SK-N-SH treated with all-trans-retinoic acid at 6 μM for 48 hours (cell line): ENCODE data around the gene CCNY.

Experiments used
- ATAC-seq: fragments of 200-7000 bp; cut with Tn5 transposase; 3 replicates; pipeline ENCODE4 v1.9.1; 2020; ENCODE audit warnings: mild to moderate bottlenecking, moderate library complexity
- ARNTL ChIP-seq: fragments of 450-650 bp; formaldehyde crosslinking; IDR thresholded peaks from 2 replicates; pipeline ENCODE4 v1.5.0; 2020; ENCODE audit warnings: low read depth, mild to moderate bottlenecking, moderate library complexity, borderline replicate concordance
- BACH2 ChIP-seq: fragments of 250-450 bp; sonication (Bioruptor Pico); IDR thresholded peaks from 2 replicates; pipeline ENCODE4 v1.9.0; 2021; ENCODE audit warnings: mild to moderate bottlenecking, borderline replicate concordance
- CSDC2 ChIP-seq: fragments of 250-450 bp; sonication (Bioruptor Pico); IDR thresholded peaks from 2 replicates; pipeline ENCODE4 v1.5.0; 2020; ENCODE audit warnings: mild to moderate bottlenecking, moderate library complexity
- CSRNP3 ChIP-seq: fragments of 250-450 bp; sonication (Bioruptor Pico); IDR thresholded peaks from 2 replicates; pipeline ENCODE4 v1.5.1; 2021; ENCODE audit warnings: mild to moderate bottlenecking, moderate library complexity
- GLIS3 ChIP-seq: fragments of 250-450 bp; sonication (Bioruptor Pico); IDR thresholded peaks from 2 replicates; pipeline ENCODE4 v1.5.0; 2020; ENCODE audit warnings: mild to moderate bottlenecking, moderate library complexity
- OSR1 ChIP-seq: fragments of 250-450 bp; sonication (Bioruptor Pico); IDR thresholded peaks from 2 replicates; pipeline ENCODE4 v1.8.0; 2022; ENCODE audit warnings: moderate library complexity, mild to moderate bottlenecking, inconsistent platforms
- PPARA ChIP-seq: fragments of 250-450 bp; sonication (Bioruptor Pico); IDR thresholded peaks from 2 replicates; pipeline ENCODE4 v1.5.0; 2020; ENCODE audit warnings: mild to moderate bottlenecking, borderline replicate concordance
- RARB ChIP-seq: fragments of 250-450 bp; sonication (Bioruptor Pico); IDR thresholded peaks from 2 replicates; pipeline ENCODE4 v1.8.0; 2021; ENCODE audit warnings: mild to moderate bottlenecking, moderate library complexity
- TCF4 ChIP-seq: fragments of 250-450 bp; sonication (Bioruptor Pico); IDR thresholded peaks from 2 replicates; pipeline ENCODE4 v1.8.0; 2021; ENCODE audit warnings: mild to moderate bottlenecking, moderate library complexity, borderline replicate concordance
- TOX ChIP-seq: fragments of 250-450 bp; sonication (Bioruptor Pico); IDR thresholded peaks from 2 replicates; pipeline ENCODE4 v1.8.0; 2021; ENCODE audit warnings: mild to moderate bottlenecking, moderate library complexity, borderline replicate concordance
- ZFP3 ChIP-seq: fragments of 250-450 bp; sonication (Bioruptor Pico); IDR thresholded peaks from 2 replicates; pipeline ENCODE4 v1.5.0; 2020; ENCODE audit warnings: mild to moderate bottlenecking, moderate library complexity
- ZFP30 ChIP-seq: fragments of 450-650 bp; formaldehyde crosslinking; IDR thresholded peaks from 2 replicates; pipeline ENCODE4 v1.5.0; 2022; ENCODE audit warnings: mild to moderate bottlenecking, moderate library complexity
- ZNF70 ChIP-seq: fragments of 450-650 bp; formaldehyde crosslinking; IDR thresholded peaks from 2 replicates; pipeline ENCODE4 v1.5.0; 2020; ENCODE audit warnings: mild to moderate bottlenecking, moderate library complexity
- ZNF8 ChIP-seq: fragments of 450-650 bp; formaldehyde crosslinking; IDR thresholded peaks from 2 replicates; pipeline ENCODE4 v1.5.0; 2020; ENCODE audit warnings: mild to moderate bottlenecking, moderate library complexity
- TF ChIP-seq, protein P1 (sequence below): fragments of 250-450 bp; sonication (Bioruptor Pico); IDR thresholded peaks from 2 replicates; pipeline ENCODE4 v1.5.0; 2020; ENCODE audit warnings: mild to moderate bottlenecking, moderate library complexity
- TF ChIP-seq, protein P2 (sequence below): fragments of 250-450 bp; sonication (Bioruptor Pico); IDR thresholded peaks from 2 replicates; pipeline ENCODE4 v1.8.0; 2020; ENCODE audit warnings: mild to moderate bottlenecking, moderate library complexity, borderline replicate concordance
- TF ChIP-seq, protein P3 (sequence below): fragments of 250-450 bp; sonication (Bioruptor Pico); IDR thresholded peaks from 2 replicates; pipeline ENCODE4 v1.8.0; 2021; ENCODE audit warnings: low read depth, mild to moderate bottlenecking, moderate library complexity, borderline replicate concordance

The CCNY gene

DNA sequence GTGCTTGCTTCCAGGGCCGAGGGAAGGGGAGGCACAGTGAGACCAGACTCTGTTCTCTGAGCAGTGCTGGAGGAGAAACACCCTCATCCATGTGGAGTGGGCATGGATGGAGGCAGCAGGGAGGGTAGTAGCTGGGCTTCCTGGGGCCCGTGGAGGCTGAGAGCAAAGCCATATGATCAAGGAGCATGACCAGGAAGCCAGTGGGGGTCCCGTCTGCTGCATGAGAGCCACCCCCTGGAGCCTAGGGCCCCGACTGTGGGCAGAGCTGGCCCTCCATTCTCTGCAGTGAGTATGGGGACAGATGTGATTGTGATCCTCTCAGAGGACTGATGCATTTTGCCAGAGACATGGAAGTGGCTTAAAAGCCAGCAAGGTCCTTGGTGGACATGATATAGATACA, 61.6 kb downstream of the CCNY start:
- TF ChIP-seq, protein P1, sequence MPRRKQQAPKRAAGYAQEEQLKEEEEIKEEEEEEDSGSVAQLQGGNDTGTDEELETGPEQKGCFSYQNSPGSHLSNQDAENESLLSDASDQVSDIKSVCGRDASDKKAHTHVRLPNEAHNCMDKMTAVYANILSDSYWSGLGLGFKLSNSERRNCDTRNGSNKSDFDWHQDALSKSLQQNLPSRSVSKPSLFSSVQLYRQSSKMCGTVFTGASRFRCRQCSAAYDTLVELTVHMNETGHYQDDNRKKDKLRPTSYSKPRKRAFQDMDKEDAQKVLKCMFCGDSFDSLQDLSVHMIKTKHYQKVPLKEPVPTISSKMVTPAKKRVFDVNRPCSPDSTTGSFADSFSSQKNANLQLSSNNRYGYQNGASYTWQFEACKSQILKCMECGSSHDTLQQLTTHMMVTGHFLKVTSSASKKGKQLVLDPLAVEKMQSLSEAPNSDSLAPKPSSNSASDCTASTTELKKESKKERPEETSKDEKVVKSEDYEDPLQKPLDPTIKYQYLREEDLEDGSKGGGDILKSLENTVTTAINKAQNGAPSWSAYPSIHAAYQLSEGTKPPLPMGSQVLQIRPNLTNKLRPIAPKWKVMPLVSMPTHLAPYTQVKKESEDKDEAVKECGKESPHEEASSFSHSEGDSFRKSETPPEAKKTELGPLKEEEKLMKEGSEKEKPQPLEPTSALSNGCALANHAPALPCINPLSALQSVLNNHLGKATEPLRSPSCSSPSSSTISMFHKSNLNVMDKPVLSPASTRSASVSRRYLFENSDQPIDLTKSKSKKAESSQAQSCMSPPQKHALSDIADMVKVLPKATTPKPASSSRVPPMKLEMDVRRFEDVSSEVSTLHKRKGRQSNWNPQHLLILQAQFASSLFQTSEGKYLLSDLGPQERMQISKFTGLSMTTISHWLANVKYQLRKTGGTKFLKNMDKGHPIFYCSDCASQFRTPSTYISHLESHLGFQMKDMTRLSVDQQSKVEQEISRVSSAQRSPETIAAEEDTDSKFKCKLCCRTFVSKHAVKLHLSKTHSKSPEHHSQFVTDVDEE (CRISPR knock-in tag) = no peak
- TF ChIP-seq OSR1 (no peak), ARNTL (CRISPR knock-in tag) (no peak), PPARA (CRISPR knock-in tag) (no peak), RARB (CRISPR knock-in tag) (no peak)
- TF ChIP-seq, protein P2, sequence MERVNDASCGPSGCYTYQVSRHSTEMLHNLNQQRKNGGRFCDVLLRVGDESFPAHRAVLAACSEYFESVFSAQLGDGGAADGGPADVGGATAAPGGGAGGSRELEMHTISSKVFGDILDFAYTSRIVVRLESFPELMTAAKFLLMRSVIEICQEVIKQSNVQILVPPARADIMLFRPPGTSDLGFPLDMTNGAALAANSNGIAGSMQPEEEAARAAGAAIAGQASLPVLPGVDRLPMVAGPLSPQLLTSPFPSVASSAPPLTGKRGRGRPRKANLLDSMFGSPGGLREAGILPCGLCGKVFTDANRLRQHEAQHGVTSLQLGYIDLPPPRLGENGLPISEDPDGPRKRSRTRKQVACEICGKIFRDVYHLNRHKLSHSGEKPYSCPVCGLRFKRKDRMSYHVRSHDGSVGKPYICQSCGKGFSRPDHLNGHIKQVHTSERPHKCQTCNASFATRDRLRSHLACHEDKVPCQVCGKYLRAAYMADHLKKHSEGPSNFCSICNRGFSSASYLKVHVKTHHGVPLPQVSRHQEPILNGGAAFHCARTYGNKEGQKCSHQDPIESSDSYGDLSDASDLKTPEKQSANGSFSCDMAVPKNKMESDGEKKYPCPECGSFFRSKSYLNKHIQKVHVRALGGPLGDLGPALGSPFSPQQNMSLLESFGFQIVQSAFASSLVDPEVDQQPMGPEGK = no peak
- TF ChIP-seq, all 23 proteins: peak for 0
- ATAC-seq = no peak; the same call in 2 of the 3 replicates

DNA sequence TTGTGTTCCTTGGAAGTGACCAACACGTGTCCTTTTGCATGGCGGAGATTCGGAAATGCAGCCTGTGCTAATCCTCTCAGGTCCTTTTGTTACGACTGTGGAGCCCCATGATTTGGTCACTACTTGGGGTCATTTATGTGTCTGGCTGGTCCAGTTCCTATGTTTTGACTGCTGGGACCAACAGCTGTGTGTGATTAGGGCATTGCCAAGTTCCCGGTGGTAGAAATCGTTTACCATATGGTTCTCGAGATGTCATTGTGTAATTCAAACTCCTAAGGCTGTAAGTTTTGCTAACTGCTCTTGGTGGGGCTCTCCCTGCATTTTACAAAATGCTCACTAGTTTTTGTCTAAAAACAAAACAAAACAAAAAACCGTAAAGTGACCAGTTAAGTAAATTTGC, 62.0 kb downstream of the CCNY start:
- peak; percentile 20; the same call in 1 of the 3 replicates for ATAC-seq

GRCh38 chr10:35398908-35399307, 62.6 kb downstream of the CCNY start:
- no peak for ATAC-seq

More for the DNA sequence above, 62.0 kb downstream of the CCNY start:
- TF ChIP-seq CSRNP3 (CRISPR knock-in tag) (no peak), RARB (CRISPR knock-in tag) (no peak), CSDC2 (no peak), TCF4 (CRISPR knock-in tag) (no peak), ZFP3 (no peak), ZFP30 (CRISPR knock-in tag) (no peak), ZNF8 (CRISPR knock-in tag) (no peak), TOX (CRISPR knock-in tag) (no peak)
- TF ChIP-seq, all 23 proteins: peak for 0

DNA sequence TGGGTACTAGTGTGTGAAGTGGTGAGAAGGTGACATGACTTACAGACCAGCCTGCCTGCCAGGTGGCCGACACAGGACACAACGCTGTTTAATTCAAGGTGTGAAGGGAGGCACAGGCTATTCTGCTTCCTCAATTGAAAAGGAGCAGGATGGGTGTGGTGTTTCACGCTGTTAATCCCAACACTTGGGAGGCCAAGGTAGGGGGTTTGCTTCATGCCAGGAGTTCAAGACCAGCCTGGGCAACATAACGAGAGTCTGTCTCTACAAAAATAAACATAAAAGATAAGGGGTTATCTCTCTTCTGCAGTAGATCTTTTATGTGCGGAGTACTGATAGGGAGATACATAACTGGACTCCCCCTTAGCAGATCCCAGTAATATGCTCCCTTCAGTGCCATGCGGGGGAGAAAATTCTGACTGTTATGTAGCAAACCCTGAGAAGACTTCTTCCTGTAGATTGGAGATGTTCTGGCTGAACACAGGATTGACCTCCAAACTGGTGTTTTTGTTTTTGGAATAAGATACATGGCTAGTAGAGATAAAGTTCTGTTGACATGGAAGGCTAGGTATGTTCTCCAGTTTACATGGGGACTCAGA, 63.2 kb downstream of the CCNY start:
- ATAC-seq = no peak
- TF ChIP-seq GLIS3 = no peak
- TF ChIP-seq, all 23 proteins: peak for 0

More at GRCh38 chr10:35398908-35399307, 62.6 kb downstream of the CCNY start:
- TF ChIP-seq CSDC2 (no peak), ZNF70 (CRISPR knock-in tag) (no peak), BACH2 (CRISPR knock-in tag) (no peak)
- TF ChIP-seq, protein P3, sequence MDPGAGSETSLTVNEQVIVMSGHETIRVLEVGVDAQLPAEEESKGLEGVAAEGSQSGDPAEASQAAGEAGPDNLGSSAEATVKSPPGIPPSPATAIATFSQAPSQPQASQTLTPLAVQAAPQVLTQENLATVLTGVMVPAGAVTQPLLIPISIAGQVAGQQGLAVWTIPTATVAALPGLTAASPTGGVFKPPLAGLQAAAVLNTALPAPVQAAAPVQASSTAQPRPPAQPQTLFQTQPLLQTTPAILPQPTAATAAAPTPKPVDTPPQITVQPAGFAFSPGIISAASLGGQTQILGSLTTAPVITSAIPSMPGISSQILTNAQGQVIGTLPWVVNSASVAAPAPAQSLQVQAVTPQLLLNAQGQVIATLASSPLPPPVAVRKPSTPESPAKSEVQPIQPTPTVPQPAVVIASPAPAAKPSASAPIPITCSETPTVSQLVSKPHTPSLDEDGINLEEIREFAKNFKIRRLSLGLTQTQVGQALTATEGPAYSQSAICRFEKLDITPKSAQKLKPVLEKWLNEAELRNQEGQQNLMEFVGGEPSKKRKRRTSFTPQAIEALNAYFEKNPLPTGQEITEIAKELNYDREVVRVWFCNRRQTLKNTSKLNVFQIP = no peak
- TF ChIP-seq, protein P2 = no peak
